GM18517 (cell line): ENCODE data around the gene PATL1.

Experiments used
- ATAC-seq: cut with Tn5 transposase; IDR thresholded peaks from one replicate; pipeline ENCODE4 v1.9.1; 2021; ENCODE audit warnings: mild to moderate bottlenecking, moderate library complexity; ENCODE audit not compliant: unreplicated experiment

Gene PATL1

GRCh38 chr11:59615637-59616395 lies 53.0 kb downstream of the PATL1 start, which contains the start of gene OSBP:
OSBP (minus strand) TSS chr11:59615774; CDS start chr11:59615664, 110 bp downstream.
- ATAC-seq, result peak; percentile 87

- peak; percentile 11 for ATAC-seq
Observed at GRCh38 chr11:59615120-59615636, 53.7 kb downstream of the PATL1 start.

- ATAC-seq, result no peak
Observed at GRCh38 chr11:59614277-59615119, 54.3 kb downstream of the PATL1 start.

GRCh38 chr11:59611570-59612565 lies 57.0 kb downstream of the PATL1 start:
- ATAC-seq, result no peak

GRCh38 chr11:59610289-59610688 lies 58.5 kb downstream of the PATL1 start:
- no peak for ATAC-seq

GRCh38 chr11:59607703-59608454 lies 61.0 kb downstream of the PATL1 start:
- no peak for ATAC-seq

- no peak for ATAC-seq
Observed at GRCh38 chr11:59602432-59602831, 66.4 kb downstream of the PATL1 start.

- no peak for ATAC-seq
Observed at GRCh38 chr11:59601788-59602187, 67.0 kb downstream of the PATL1 start.

- ATAC-seq, result no peak
Observed at GRCh38 chr11:59600636-59601035, 68.2 kb downstream of the PATL1 start.

GRCh38 chr11:59600234-59600633 lies 68.6 kb downstream of the PATL1 start:
- no peak for ATAC-seq

- ATAC-seq, result no peak
Observed at GRCh38 chr11:59598961-59599360, 69.9 kb downstream of the PATL1 start.
